Psoas muscle (tissue), 8 donors: ENCODE results near the gene GNA15. TPM values are rescaled to one million over a fixed set of nuclear protein-coding genes. Genes with fewer than 3 reads are reported as not detected.

ENCODE experiments used
- ATAC-seq, 4 donors: fragments of 200-7000 bp; cut with Tn5 transposase; one replicate each; pipeline ENCODE4 v1.9.1; 2020; ENCODE audit warnings: moderate library complexity in 3 of 4, mild to moderate bottlenecking in 2 of 4
- DNase-seq, 2 donors: peaks; one replicate each; pipeline ENCODE4 v3.0.0-alpha.2; 2020
- H3K27ac ChIP-seq: fragments of 200-600 bp; one replicate; pipeline ENCODE4 v1.8.0; 2022
- H3K27me3 ChIP-seq, 3 donors: fragments of 200-600 bp in 1 of 3; one replicate each; pipeline versions ENCODE4 v1.6.1 to v1.8.0; 2013 to 2022; ENCODE audit warnings: low read length in 2 of 3, mild to moderate bottlenecking in 2 of 3, moderate library complexity in 1 of 3; ENCODE audit not compliant: insufficient read depth in 3 of 3
- H3K36me3 ChIP-seq, 2 donors: fragments of 200-600 bp in 1 of 2; one replicate each; pipeline versions ENCODE4 v1.6.1 to v1.8.0; 2013 to 2022; ENCODE audit warnings: low read depth in 1 of 2, mild to moderate bottlenecking in 1 of 2, moderate library complexity in 1 of 2; ENCODE audit not compliant: insufficient read depth in 1 of 2
- H3K4me1 ChIP-seq: fragments of 200-600 bp; one replicate; pipeline ENCODE4 v1.8.0; 2022
- H3K4me3 ChIP-seq: fragments of 200-600 bp; one replicate; pipeline ENCODE4 v1.8.0; 2022; ENCODE audit warnings: mild to moderate bottlenecking
- H3K9me3 ChIP-seq: fragments of 200-600 bp; one replicate; pipeline ENCODE4 v1.8.0; 2022
- WGBS, 3 donors: extraction: QIAGEN DNeasy Blood & Tissue Kit; methylation state at CpG; one replicate each; pipeline versions ENCODE4 v1.1.6 to v1.1.7; 2013; 5-methylcytosine and 5-hydroxymethylcytosine counted together
- intact Hi-C, 2 donors: fragments of 100-400 bp; cut with DNase I; formaldehyde crosslinking; loops; one replicate each; pipeline versions ENCODE4 v1.11.0 to v1.14.2; 2022
- polyA plus RNA-seq, 3 donors: library from polyadenylated mRNA; stranded (reverse); fragments of 200-250 nt; gene quantifications; one replicate each; pipeline ENCODE4 v1.2.3, GENCODE V29; 2013
- total RNA-seq, 4 donors: library from RNA; stranded (reverse); fragmentation: NEBNext Ultra II Directional in 2 of 4; extraction: Animal tissue kit (Norgen Biotek cat#: 25700) in 2 of 4; gene quantifications; one replicate each; pipeline versions ENCODE4 v1.2.1 to v1.2.4, GENCODE V29; 2021 to 2023
- TF ChIP-seq, protein P1 (sequence below): fragments of 200-600 bp; IDR thresholded peaks from one replicate; pipeline ENCODE4 v1.8.0; 2022; ENCODE audit warnings: antibody characterized with exemption
- donor health status: healthy with polysubstance abuse.
- donor health status: DM: no; HTN: no; CAD: no; lungs with moderate emphysema.
- donor health status: Bipolar disorder and iron deficiency.
- donor health status: healthy.
- donor health status: DM: yes; HTN: yes; CAD: no.
- donor health status: DM: no; HTN: no; CAD: no.
- donor health status: DM: no; HTN: no; CAD: no.
- donor health status: DM: yes; HTN: yes; CAD: no.

Gene GNA15
- total and polyA plus RNA-seq, 7 donors, result 0.18 to 1.9 (median 0.91) TPM

DNA sequence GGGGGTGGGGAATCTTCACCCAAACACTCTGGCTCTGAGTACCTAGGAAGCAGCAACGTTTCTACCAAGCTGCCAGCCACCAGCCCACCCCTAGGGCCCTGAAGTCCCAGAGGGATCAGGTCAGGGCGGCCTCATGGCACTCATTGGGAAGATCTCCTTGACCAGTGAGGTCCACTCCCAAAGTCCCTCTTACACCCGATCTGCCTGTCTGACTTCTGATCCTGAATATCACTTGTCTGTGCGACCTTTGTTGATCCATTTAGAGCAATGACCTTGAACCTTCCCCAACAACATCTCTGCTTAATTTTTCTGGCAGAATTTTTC lies 2.1 kb upstream of the GNA15 start:
- Histone ChIP-seq H3K4me3 (no peak overlapping the region), H3K4me1 (no peaks in the 10 kb centered on the region), H3K9me3 (no peaks in the 10 kb centered on the region), H3K27ac (no peak overlapping the region), H3K36me3 (no peaks in the 10 kb centered on the region), H3K27me3 (peaks cover 0 to 2% (median 0%) of the 10 kb centered on the region in 3 donors)
- intact Hi-C loops, result no loop called here
- ATAC-seq (no peak), DNase-seq (no peak)
- TF ChIP-seq, protein P1, sequence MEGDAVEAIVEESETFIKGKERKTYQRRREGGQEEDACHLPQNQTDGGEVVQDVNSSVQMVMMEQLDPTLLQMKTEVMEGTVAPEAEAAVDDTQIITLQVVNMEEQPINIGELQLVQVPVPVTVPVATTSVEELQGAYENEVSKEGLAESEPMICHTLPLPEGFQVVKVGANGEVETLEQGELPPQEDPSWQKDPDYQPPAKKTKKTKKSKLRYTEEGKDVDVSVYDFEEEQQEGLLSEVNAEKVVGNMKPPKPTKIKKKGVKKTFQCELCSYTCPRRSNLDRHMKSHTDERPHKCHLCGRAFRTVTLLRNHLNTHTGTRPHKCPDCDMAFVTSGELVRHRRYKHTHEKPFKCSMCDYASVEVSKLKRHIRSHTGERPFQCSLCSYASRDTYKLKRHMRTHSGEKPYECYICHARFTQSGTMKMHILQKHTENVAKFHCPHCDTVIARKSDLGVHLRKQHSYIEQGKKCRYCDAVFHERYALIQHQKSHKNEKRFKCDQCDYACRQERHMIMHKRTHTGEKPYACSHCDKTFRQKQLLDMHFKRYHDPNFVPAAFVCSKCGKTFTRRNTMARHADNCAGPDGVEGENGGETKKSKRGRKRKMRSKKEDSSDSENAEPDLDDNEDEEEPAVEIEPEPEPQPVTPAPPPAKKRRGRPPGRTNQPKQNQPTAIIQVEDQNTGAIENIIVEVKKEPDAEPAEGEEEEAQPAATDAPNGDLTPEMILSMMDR, result no peak
- WGBS, 3 donors, result 60 to 71% (median 66%) methylated on average over 4 of the region's 4 CpGs

DNA sequence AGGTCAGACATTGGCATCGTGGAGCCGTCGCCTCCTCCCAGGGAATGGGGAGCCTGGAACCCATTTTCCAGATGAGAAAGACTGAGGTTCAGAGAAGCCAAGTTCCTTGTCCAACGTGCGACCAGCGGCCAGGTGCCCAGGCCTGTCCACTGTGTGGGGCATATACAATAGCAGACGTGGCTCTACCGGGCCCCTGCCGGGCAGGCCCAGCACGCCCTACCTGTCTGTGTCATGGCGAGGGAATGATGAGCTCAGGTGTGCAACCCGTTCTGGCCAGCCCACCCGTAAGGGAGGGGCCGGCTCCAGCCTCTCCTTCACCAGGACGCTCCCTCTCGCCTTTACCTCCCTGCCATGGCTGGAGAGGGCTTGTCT lies 837 bp downstream of the GNA15 start:
- Histone ChIP-seq H3K27me3 (peaks cover 0 to 2% (median 0%) of the 10 kb centered on the region in 3 donors), H3K27ac (no peak overlapping the region), H3K4me3 (peak overlapping the region; percentile 48), H3K4me1 (no peaks in the 10 kb centered on the region), H3K9me3 (no peaks in the 10 kb centered on the region), H3K36me3 (no peaks in the 10 kb centered on the region)
- WGBS, 3 donors, result 74 to 83% (median 78%) methylated on average over 13 to 16 of the region's 16 CpGs
- ATAC-seq (no peak), DNase-seq (no peak)
- intact Hi-C loops, result no loop called here
- TF ChIP-seq, protein P1, result no peak

DNA sequence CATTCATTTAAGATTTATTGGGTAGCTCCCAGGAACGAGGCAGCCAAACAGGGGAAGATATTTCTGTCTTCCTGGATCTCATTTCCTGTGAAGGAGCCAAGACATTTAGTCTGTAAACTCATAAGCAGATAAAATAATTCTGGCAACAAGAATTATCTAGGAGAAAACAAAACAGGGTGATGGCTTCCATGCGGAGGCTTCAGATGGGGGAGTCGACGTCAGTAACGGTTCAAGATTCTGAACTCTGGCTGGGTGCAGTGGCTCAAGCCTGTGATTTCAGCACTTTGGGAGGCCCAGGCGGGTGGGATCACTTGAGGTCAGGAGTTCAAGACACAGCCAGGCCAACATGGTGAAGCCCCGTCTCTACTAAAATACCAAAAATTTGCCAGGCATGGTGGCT lies 1.3 kb downstream of the GNA15 start:
- 37 to 46% (median 43%) methylated on average over 7 of the region's 7 CpGs for WGBS, 3 donors
- intact Hi-C loops, result no loop called here
- no peaks in the 10 kb centered on the region for H3K9me3 ChIP-seq
- peak overlapping the region; percentile 48 for H3K4me3 ChIP-seq
- TF ChIP-seq, protein P1, result no peak
- ATAC-seq (no peak), DNase-seq (no peak)
- H3K27me3 ChIP-seq, result peaks cover 0 to 2% (median 0%) of the 10 kb centered on the region in 3 donors
- no peaks in the 10 kb centered on the region for H3K36me3 ChIP-seq
- H3K4me1 ChIP-seq, result no peaks in the 10 kb centered on the region
- H3K27ac ChIP-seq, result no peak overlapping the region

DNA sequence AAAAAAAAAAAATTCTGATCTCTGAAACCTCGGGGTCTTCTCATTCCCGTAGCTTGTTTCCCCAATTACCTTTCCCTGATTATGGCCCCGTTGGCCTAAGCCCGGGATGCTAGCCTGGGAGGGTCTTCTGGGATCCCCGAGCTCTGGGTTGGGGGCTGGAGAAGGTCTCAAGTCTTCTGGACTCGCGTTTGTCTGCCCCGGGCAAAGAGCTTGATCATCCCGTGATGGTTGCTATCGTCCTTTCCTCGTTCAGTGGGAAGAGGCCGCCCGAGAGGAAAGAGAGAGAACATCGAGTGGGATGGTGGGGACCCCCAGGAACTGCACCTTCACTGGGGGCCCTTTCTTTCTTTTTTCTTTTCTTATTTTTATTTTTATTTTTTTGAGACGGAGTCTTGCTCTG lies 2.4 kb downstream of the GNA15 start:
- H3K27me3 ChIP-seq, result peaks cover 0 to 2% (median 0%) of the 10 kb centered on the region in 3 donors
- H3K4me3 ChIP-seq, result no peak overlapping the region
- no peaks in the 10 kb centered on the region for H3K36me3 ChIP-seq
- no peak overlapping the region for H3K27ac ChIP-seq
- 73 to 83% (median 77%) methylated on average over 15 of the region's 15 CpGs for WGBS, 3 donors
- intact Hi-C loops, result no loop called here
- no peaks in the 10 kb centered on the region for H3K9me3 ChIP-seq
- DNase-seq, result no peak
- ATAC-seq, result no peak
- H3K4me1 ChIP-seq, result no peaks in the 10 kb centered on the region
- TF ChIP-seq, protein P1, result no peak

DNA sequence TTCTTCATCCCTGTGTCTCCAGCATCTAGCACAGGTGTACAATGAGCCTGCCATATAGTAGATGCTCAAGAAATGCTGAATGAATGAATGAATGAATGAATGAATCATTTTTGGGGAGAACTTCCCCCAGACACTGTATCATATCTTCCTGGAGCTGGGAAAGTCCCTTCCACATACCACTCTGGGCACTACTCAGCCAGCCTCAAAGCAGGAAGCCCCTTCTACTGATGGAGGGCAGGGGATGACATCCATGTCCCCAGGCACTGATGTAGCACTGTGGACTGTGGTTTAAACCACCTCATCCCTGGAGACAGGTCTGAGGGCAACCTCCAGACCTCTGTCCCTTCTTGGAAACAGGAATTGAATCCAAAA lies 4.8 kb downstream of the GNA15 start:
- Histone ChIP-seq H3K4me1 (no peaks in the 10 kb centered on the region), H3K4me3 (no peak overlapping the region), H3K27ac (no peak overlapping the region), H3K36me3 (no peaks in the 10 kb centered on the region), H3K27me3 (no peaks in the 10 kb centered on the region), H3K9me3 (no peaks in the 10 kb centered on the region)
- intact Hi-C loops, result no loop called here
- DNase-seq (no peak), ATAC-seq (no peak)
- TF ChIP-seq, protein P1, result no peak
